GM12872 (cell line): ENCODE measurements around the gene MAST4.

ENCODE experiments used
- TF ChIP-seq, protein P1 (sequence below): IDR thresholded peaks from 3 replicates; pipeline ENCODE4 v1.5.1; 2011; ENCODE audit warnings: low read depth, mild to moderate bottlenecking, low read length, moderate library complexity; ENCODE audit not compliant: insufficient read depth

MAST4 gene

DNA sequence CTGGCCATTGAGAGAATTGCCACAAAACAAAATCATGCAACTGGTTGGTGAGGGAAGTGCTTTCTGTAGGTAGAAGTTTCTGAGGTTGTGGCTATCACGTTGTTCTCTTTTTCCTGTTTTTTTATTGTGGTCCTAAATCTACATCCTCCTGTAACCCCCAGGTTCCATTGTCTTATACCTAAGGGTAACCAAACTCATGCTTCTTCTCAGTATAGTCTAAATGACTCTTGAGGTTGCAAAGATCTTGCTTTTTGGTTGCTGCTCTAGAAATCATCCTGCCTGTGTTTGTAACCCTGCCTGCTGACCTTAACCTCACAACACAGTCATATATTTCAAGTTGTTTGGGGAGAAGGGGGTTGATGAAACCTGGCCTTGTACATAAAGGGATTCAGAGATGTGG lies 327.3 kb downstream of the MAST4 start:
- TF ChIP-seq, protein P1, sequence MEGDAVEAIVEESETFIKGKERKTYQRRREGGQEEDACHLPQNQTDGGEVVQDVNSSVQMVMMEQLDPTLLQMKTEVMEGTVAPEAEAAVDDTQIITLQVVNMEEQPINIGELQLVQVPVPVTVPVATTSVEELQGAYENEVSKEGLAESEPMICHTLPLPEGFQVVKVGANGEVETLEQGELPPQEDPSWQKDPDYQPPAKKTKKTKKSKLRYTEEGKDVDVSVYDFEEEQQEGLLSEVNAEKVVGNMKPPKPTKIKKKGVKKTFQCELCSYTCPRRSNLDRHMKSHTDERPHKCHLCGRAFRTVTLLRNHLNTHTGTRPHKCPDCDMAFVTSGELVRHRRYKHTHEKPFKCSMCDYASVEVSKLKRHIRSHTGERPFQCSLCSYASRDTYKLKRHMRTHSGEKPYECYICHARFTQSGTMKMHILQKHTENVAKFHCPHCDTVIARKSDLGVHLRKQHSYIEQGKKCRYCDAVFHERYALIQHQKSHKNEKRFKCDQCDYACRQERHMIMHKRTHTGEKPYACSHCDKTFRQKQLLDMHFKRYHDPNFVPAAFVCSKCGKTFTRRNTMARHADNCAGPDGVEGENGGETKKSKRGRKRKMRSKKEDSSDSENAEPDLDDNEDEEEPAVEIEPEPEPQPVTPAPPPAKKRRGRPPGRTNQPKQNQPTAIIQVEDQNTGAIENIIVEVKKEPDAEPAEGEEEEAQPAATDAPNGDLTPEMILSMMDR = no peak

GRCh38 chr5:66923922-66924321 lies 327.7 kb downstream of the MAST4 start:
- TF ChIP-seq, protein P1 = no peak

- TF ChIP-seq, protein P1 = no peak
These were observed 330.9 kb downstream of the MAST4 start for GRCh38 chr5:66927140-66927539.

GRCh38 chr5:66929281-66929680 lies 333.1 kb downstream of the MAST4 start:
- TF ChIP-seq, protein P1 = no peak

- TF ChIP-seq, protein P1 = no peak
These were observed 333.8 kb downstream of the MAST4 start for GRCh38 chr5:66929995-66930394.

GRCh38 chr5:66931651-66932050 lies 335.5 kb downstream of the MAST4 start:
- TF ChIP-seq, protein P1 = no peak

DNA sequence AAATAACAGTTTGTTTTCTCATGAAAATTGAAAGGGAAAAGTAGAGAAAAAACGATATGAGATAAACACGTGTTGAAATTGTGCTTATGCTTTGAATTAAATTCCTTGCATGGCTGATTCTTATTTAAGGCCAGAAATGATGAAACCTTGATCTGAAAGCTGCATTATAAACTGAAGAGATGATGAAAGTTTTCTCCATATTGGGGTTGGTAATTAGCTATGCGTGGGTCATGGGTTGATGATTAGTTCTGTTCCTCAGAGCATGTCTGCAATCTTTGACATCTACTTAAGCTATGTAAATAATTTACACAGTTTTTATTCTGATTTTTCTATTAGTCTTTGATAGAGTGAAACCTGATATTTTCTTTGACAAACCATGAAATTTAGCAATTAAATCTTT lies 336.3 kb downstream of the MAST4 start:
- TF ChIP-seq, protein P1 = no peak

- TF ChIP-seq, protein P1 = no peak
These were observed 336.9 kb downstream of the MAST4 start for GRCh38 chr5:66933066-66933465.
